ENCODE results near the gene PLA2G6.

The PLA2G6 gene

DNA sequence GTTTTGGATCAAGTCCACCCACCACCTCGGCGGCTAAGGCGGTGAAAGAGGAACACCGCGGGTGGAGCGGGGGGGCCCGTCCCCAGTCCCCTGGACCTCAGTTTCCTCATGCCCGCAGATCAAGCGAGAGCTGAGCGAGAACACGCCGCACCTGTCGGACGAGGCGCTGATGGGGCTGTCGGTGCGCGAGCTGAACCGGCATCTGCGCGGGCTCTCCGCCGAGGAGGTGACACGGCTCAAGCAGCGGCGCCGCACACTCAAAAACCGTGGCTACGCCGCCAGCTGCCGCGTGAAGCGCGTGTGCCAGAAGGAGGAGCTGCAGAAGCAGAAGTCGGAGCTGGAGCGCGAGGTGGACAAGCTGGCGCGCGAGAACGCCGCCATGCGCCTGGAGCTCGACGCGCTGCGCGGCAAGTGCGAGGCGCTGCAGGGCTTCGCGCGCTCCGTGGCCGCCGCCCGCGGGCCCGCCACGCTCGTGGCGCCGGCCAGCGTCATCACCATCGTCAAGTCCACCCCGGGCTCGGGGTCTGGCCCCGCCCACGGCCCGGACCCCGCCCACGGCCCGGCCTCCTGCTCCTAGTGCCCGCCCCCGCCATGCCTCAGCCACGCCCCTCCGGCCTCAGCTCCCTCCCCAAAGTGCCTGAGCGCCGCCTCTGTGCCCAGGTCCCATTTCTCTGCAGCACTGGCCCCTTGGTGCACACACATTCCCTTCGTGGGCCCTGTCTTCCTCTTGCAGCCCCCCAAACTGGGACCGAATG lies 32.8 kb upstream of the PLA2G6 start:
- no peak for DNase-seq

GRCh38 chr22:38213990-38214301 lies 32.3 kb upstream of the PLA2G6 start:
- DNase-seq = no peak

DNA sequence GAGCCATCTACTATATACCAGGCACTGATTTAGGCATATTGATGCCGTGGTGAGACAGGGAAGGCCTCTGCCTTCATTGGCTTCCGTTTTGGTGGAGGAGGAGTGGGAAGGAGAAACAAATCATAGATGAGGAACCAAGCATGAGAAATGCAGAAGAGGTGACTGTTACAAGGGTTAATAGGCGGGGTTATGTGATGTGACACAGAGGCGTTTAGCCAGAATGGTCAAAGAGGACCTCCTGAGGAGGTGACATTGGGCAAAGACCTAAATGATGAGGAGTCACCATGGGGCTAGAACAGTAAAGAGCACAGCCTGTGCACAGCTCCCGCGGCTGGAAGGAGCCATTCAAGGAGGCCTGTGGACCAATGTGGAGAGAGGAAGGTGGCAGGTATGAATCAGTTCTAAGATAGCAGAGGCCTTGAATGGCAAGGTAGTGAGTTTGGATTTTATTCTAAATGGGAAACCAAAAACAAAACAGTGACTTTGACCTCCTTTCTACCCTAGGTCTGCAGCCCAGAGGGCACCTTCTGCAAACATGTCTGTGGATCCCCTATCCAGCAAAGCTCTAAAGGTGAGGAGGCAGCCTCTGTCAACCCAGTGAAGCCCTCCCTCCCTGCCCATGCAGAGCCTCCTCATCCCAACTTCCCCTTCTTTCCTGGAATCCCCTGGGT lies 31.8 kb upstream of the PLA2G6 start:
- DNase-seq = no peak

DNA sequence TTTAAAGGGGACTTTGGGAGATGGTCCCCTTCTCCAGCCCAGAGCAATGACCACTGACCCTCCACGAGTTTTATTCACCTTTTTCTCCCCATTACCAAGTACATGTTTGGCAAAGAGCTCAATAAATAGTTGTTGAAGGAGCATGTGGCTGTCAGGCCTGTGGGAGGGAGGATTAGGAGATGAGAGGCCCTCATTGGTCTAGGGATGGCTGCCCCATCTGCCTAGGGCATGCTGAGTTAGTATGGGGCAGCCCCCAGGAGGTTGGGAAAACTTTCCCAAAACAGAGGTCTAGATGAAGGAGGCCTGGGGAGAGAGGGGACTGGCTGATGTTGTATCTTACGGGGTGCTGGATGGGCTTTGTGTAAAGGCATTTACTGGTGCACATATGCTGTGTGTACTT lies 30.8 kb upstream of the PLA2G6 start:
- no peak for DNase-seq

DNA sequence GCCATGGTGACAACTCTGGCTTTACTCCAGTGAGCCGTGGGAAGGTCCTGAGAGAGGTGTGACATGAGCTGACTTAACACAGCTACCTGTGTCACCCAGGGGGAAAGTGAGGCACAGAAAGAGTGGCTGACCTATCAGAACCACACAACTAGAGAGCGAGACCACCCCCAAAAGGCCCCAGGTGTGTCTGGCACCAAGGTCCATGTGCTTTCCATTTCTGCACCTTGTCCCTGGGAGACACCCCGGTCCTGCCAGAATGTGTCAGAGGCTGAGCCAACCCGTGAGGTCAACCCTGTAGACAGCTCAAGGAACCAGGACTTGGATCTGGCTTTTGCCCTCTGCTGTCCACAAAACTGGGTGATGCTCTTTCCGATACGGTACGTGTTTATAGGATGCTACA lies 29.9 kb upstream of the PLA2G6 start:
- no peak for DNase-seq

GRCh38 chr22:38208551-38208968 lies 26.9 kb upstream of the PLA2G6 start:
- no peak for DNase-seq

- DNase-seq = no peak
Observed at GRCh38 chr22:38207898-38208432, 26.3 kb upstream of the PLA2G6 start.

- DNase-seq = no peak
Observed at GRCh38 chr22:38205261-38206128, 23.9 kb upstream of the PLA2G6 start.

DNA sequence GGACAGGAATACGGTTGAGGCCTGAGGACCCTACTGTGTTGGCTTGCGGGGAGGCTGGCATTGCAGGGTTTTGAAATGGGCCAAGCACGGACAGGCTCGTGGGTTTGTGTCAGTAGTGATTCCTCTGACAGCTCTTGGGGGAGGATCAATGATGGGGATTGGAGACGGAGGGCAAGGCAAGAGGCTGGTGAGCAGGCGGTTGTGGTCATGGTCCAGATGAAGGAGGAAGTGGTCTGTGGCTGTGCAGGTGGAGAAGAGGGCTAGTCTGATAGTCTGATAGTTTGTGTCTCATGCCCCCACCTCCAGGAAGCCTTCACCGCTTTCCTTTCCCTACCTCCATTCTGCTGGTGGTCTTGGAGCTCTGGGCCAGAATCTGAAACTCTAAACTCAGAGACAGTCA lies 23.2 kb upstream of the PLA2G6 start:
- DNase-seq = no peak

- no peak for DNase-seq
Observed at GRCh38 chr22:38203855-38204514, 22.4 kb upstream of the PLA2G6 start.

- no peak for DNase-seq
Observed at GRCh38 chr22:38203090-38203810, 21.6 kb upstream of the PLA2G6 start.

DNA sequence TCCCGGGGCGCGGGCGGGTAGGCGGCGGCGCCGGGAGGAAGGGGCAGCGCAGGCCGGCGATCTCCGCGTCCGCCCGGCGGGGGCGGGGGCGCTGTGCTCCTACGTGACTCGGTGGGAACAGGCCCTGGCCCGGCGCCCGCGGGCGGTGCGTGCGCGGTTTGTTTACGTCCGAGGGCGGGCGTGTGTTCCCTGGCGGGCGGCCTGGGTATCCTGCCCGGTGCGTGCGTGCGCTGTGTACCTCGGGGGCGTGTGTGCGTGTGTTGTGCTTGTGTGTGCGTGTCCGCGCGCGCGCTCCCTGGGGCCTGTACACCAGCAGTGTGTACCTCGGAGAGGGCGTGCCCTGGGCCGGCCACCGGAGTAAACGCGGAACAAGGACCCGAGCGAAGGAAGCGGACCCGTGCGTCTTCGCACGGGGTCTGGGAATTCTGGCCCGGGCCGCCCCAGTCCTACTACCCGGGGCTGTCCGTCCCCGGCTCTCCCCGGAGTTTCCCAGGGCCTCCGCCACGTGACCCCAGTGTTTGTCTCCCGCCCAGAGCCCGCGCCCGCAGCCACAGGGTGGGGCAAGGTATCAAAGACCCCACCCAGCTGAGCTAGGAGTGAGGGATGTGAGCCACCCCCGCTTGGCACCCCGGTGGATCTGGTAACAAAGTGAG lies 20.9 kb upstream of the PLA2G6 start:
- no peak for DNase-seq

DNA sequence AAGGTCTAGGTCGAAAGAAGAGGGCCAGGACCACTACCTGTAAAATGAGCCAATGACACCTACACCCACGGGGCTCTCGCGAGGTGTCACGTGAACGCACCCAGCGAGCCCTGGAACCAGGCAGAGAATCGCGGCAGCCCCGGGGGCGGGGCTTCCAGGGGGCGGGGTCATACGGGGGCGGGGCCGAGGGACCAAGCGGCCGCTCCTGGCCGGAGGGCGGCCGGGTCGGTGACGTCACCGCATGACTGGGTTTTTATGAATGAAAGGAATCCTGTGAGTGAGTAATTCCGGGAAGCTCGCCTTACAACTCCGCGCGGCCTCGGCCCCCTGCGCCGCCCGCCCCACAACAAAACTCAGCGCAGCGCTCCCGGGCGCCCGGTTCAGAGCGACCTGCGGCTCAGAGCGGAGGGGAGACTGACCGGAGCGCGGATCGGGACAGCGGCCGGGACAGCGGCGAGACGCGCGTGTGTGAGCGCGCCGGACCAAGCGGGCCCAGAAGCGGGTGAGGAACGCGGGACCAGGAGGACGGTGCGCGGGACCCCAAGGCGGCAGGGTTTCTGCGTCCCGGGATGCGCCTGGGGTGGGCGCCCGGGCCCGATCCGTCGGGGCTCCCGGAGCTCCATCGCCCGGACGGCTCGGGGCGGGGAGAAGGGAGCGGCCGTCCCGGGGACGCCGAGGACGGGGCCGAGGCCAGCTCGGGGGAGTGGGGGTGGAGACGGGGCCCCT lies 20.2 kb upstream of the PLA2G6 start, which contains the start of gene MAFF:
Gene MAFF, plus strand, starts transcription at position 284 of the 726 bp plus-strand sequence. CDS start 11,860 bp downstream, outside the sequence.
- DNase-seq = no peak

DNA sequence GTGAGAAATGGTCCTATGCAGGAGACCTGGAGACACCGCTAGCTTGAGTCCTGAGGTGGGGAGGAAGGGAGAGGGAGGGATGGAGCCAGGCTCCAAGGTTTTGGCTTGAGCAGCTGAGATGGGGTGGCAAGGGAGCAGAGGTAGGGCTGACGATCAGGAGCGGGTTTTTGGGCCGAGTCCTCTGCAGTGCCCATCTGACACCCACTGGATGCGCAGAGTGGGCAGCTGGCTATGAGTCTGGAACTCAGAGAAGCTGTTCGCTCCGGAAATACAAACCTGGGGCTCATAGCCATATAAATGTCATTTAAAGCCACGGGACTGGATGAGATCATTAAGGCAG lies 19.7 kb upstream of the PLA2G6 start:
- no peak for DNase-seq

DNA sequence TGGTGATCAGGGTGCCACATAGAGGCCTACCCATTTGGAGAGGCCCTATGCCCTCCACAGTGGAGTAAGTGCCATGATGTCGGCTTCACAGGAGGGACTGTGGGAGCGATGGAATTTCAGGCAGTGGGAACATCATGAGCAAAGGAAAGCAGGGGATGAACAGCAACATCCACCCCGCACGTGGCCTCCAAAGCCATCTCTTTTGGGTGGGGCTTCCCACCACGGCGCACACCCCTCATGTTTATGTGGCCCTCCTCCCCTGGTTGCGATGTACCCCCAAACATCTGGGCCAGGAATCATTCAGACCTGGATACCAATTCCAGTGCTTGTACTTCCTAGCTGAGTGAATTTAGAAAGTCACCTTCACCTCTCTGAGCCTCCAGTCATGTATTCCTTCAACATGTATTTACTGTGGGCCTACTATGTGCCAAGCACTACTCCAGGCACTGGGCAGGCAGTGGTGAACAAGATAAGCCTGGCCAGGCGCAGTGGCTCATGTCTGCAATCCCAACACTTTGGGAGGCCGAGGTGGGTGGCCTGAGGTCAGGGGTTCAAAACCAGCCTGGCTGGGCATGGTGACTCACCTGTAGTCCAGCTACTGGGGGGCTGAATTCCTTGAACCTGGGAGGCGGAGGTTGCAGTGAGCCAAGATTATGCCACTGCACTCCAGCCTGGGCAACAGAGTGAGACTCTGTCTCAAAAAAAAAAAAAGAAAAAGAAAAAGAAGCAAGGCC lies 18.4 kb upstream of the PLA2G6 start:
- DNase-seq = no peak

DNA sequence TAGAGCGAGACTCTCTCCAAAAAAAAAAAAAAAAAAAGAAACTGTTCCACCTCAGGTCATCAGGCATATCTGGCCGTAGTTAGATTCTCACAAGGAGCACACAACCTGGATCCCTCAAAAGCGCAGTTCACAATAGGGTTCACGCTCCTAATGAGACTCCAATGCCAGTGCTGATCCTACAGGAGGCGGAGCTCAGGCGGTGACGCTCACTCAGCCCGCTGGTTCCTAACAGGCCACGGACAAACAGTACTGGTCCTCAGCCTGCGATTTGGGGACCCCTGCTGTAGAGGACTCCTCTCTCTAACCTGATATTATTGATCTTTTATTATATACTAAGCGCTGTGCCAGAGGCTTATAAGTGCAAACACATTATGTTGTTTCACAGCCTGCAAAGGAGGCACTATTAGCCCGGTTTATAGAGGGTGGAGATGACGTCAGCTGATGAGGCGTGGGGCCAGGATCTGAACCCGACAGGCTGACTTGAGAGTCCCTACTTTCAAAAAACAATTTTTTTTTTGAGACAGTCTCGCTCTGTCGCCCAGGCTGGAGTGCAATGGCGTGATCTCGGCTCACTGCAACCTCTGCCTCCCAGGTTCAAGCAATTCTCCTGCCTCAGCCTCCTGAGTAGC lies 15.3 kb upstream of the PLA2G6 start:
- DNase-seq = no peak

DNA sequence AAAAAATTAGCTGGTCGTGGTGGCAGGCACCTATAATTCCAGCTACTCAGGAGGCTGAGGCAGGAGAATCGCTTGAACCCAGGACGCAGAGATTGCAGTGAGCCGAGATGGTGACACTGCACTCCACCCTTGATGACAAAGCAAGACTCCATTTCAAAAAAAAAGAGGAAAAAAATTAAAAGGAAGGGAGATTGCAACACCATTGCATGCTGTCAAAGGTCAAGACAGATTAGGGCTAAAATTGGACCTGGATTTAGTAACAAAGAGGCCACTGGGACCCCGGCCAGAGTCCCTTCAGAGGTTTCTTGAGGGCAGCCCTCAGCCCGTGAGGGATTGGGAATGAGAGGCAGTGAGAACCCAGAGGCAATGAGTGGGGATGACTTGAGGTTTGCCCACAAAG lies 11.9 kb upstream of the PLA2G6 start:
- DNase-seq = no peak

- no peak for DNase-seq
Observed at GRCh38 chr22:38192475-38192863, 10.8 kb upstream of the PLA2G6 start.

- no peak for DNase-seq
Observed at GRCh38 chr22:38191731-38192474, 10.3 kb upstream of the PLA2G6 start.
